ENCODE data around the gene COLEC12.
"Not testable (repeated sequence)": the region's sequence is repeated elsewhere in the genome, so short reads cannot be mapped to it uniquely, and the experiment has no call there.

COLEC12 gene

DNA sequence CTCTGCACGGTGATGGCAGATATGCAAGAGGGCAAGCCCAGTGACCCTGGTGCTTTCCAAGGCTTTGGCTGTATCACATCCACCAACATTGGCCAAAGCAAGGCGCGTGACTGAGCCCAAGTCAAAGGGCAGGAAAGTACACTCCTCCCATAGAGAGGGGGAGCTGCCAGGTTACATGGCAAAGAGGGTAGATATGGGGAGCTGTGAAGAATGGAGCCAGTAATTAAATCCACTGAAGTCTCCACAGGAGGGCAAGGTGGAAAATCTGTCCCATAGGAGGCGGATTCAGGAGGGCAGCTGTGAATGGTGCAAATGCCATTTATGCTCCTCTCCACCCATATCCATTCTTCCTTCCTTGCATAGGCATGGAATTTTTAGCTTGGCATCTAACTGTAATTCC, 188.1 kb downstream of the COLEC12 start:
- DNase-seq: no peak

DNA sequence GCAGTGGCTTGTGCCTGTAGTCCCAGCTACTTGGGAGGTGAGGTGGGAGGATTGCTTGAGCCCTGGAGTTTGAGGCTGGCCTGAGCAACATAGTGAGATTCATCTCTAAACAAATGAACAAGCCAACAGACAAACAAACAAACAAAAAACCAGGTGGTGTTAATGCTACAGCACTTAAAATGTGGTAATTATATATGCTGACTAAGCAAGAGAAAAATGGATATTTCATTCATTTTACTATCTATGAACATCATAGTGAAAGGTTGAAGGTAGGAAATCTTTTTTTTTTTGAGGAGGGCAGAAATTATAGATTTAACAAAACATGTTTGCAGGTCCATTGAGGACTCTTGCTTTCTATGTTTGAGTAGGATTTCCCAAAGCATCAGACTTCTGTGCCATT, 190.5 kb downstream of the COLEC12 start:
- no peak for DNase-seq

DNA sequence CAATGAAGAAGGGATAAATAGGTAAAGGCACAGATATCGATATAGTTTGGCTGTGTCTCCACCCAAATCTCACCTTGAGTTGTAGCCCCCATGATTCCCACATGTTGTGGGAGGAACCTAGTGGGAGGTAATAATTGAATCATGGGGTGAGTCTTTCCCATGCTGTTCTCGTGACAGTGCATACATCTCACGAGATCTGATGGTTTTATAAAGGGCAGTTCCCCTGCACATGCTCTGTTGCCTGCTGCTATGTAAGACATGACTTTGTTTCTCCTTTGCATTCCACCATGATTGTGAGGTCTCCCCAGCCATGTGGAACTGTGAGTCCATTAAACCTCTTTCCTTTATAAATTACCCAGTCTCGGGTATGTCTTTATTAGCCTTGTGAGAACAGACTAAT, 192.4 kb downstream of the COLEC12 start:
- DNase-seq: not testable (repeated sequence)

DNA sequence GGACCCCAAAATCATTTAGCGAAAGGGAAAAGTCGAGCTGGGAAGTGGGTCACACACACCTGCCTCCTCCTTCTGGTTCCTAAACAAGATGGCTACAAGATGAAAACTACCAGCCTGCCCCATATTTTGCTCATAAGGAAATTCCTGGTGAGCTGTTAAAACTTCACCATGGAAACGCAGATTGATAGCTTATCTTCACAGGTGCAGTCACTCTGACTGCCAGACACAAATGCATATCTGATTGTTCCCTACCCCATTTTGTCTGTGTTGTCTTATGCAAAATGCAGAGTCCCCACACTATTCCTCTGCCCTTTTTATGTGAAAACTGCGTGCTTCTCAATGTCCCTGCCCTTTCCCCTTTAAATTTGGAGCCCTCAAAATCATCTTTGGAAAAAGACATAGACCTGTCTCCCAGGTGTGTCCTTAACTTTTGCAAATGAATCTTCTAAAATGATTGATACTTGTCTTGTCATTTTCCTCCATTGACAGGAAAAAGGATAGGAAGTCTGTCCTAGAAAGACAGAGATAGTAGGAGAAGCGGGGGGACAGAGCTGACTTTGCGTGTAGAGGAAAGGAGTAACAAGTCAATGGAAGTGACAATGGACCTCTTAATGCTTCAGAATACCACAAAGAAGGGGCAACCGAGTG, 193.8 kb downstream of the COLEC12 start:
- DNase-seq: no peak

DNA sequence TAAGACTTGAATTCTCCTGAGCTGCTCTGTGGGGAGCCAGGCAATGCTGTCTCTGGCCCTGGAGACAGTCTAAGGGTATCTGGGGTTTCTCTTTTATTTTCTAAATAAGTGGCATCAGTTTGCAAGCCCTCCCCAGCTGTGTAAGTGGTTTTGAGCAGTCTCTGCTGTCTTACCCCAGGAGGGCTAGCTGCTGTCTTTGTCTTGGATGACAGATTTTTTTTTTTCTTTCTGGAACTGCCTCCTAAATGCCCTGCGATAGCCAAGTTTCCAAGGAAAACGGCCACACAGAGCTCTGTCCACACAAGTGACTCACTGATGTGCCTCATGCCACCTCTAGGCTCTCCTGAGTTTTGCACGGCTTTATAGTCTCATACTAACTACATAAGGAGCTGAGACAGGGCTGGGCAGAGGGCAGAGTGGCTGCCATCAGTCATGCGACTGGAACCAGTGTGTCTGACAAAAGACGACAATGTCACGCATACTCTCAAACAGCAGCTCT, 195.4 kb downstream of the COLEC12 start:
- DNase-seq: no peak

DNA sequence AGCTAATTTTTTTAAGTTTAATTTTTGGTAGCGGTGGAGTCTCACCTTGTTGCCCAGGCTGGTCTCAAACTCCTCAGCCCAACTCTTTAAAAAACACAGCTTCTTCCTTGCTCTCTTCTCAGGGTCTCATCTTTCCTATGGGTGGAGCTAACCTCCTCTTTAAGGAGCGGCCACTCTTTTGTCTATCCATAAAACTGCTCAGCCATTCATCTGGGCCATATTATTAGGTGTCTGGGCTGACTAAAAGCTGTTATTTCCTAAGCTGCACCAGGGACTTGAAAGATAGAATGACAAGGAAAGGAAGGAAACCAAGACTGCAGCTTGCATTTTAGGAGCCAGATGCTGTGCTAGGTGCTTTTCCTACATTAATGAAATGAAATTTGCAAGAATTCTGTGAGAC, 196.9 kb downstream of the COLEC12 start:
- DNase-seq: no peak

DNA sequence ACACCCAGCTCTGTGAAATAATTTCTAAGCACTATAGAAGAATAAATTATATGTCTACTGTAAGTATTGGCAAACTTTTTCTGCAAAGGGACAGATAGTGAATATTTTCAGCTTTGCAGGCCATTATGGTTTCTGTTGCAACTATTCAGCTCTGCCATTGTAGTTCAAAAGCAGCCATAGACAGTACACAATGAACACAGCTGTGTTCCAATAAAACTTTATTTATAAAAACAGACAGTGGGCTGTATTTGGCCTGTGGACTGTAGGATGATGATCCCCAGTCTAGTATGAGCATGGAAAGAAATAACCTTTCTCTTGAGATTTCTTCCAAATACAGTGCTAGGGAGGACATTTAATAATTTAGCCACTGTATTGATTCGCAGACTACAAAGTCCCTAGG, 197.5 kb downstream of the COLEC12 start:
- DNase-seq: no peak

DNA sequence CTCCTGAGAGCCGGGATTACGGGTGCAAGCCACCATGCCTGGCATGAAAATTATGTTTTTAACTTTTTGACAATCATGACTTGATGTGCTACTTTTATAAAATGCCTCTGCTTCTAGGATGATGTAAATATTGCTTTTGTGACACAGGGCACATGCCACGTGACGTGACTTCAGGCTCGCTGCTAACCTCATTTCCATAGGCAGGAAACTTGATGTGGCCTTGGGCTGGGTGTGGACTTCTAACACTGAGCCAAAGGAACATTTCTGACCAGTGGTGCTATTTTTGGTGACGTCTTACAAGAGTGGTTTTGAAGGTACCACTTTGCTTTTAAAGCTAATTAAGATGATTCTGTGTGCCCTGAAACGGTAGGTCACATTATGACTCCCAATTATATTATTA, 198.4 kb downstream of the COLEC12 start:
- DNase-seq: no peak

DNA sequence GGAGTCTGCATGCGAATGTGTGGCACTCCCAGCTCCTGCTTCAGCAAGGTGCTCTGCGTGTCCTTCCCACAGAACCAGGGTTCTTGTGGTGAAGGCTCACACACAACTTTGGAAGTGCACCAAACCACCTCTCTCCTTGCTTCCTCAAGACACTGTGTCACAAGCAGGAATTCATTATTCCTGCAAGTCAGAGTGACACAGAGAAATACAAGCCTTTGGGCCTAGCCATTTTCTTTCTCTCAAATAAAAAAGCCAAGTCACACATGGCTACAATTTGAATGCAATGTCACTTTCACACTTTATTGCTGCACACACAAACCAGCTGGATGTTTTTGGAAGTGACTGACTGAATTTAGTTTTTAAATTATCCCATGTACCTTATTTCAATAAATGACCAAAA, 202.6 kb downstream of the COLEC12 start:
- DNase-seq: no peak

DNA sequence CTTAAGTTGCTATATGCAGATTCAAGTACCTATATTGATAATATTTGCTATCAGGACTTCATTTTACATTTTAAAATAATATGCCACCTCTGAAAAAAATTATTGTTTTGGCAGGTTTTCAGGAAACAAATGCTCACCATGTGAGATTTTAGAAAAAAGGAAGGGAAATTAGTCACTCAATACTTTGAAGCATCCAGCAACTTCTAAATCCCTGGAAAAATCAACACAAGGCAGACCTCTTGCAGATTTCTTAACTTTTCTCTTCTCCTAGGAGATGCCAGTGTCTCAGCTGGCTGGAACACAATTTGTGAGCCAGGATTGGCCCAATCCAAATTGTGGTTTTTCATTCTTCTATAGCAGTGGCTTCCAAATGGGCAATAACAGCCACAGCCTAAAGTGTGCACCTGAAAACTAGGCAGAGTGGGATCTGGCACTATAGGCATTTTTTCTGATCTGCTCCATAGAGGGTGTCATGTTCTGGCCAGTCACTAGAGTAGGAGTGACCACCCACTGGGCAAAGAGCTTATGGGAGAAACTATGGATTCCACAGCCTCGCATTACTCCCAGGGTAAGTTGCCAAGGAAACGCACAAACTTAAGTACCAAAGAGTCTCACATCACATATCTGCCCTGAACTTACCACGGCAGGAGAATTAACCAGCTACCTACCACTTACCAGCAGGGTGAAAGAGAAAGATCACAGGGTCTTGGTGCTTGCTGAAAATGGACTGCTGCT, 204.6 kb downstream of the COLEC12 start:
- no peak for DNase-seq

DNA sequence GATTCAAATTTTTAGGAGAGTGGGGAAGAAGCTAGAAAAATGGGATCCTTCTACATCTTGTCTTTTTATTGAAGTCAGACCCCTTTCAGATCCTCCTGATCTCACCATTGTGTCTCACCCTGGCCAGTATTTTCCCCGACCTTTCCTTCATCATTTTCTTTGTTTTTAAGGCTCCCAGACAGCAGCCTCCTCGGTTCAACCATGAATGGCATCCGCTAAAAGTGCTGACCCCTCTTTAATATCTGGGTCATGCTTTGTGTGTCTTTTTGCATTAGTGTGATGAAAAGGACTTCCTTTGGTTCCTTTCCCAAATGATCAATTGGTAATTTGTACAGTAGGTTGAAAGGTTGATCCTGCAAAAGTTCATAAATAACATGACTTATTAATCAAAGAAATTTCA, 205.9 kb downstream of the COLEC12 start:
- no peak for DNase-seq

DNA sequence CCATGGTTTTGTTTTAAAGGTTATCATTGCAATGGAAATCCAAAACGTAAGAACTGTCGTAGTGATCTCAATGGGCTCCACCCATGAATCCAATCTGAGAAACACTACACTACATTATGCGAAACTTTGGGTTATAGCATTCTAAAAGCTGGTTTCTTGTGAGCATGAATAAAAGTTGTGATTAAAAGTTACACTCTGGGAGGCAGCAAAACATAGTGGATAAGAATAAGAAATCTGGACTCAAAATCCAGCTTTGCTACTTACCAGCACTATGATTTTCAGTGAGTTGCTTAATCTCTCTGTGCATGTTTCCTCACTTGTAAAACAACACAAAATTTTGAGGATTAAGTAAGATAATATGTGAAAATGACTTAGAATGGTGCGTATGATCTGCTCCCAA, 207.0 kb downstream of the COLEC12 start:
- no peak for DNase-seq

DNA sequence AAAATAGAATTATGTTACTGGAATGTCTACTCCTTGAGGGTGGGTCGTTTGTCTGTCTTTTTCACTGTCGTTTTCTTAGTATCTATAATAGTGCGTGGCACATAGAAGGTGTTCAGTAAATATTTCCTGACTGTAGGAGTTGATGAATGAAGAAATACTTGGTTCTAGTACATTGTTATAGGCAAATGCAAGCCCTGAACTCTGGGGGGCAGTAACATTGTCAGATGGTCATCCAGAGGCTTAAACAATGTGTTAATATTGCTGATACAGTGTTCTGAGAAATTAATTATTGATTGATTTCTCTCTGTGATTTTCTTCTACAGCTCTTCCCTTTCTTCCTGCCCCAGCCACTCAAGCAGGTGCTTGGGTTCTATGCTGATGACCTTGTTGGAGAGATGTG, 208.2 kb downstream of the COLEC12 start:
- DNase-seq: no peak

DNA sequence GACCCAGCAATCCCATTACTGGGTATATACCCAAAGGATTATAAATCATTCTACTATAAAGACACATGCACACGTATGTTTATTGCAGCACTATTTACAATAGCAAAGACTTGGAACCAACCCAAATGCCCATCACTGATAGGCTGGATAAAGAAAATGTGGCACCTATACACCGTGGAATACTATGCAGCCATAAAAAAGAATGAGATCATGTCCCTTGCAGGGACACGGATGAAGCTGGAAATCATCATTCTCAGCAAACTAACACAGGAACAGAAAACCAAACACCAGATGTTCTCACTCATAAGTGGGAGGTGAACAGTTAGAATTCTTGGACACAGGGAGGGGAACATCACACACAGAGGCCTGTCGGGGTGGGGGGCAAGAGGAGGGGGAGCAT, 210.5 kb downstream of the COLEC12 start:
- not testable (repeated sequence) for DNase-seq

DNA sequence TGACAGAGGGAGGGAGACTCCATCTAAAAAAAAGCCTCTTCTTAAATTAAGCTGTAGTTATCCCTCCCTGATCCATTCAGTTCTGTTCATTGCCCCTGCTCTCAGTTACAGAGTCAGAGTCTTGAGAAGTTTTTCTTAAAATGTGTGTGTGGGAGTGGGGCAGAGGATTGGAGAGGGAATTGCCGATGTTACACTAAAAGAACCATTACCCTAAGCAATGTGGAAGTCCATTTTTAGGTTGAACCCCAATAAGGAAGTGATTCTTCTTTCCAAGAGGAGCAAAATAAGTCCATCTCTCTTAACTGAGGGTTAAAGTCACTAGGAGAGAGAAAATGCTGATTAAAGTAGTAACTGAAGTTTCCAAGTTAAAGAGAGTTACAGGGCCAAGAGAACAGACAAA, 211.5 kb downstream of the COLEC12 start:
- no peak for DNase-seq

DNA sequence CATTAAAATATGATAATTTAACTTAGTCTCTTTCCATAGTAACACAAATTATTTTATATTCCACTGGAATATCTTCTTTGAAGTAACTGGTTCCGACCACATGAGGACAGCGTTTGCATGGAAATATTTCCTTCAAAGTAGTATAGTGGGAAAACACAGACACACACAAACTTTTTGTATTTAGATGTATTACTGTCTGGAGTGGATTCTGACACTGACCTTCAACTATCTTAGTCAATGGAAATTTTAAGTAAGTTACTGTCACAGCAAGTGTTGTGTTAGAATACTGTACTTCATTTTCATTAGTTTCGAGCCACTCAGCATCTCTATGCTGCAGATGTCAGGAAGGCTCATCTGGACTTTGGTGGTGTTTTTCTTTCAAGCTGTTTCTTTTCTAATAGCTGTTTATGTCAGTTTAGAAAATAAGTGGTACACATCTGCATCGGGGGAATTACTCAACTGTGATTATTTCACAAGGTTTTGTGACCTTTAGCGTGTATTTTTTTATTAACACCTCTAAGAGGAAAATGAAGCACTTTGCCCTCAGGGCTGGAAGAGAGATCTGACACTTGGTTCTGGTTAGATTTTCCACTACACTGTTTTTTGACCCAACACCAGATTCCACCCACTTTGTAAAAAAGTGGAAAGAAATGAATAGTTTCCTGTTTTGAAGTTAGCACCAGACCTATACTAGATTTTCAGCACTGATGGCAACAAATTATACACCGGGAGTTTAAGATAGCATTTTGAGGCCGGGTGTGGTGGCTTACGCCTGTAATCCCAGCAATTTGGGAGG, 213.8 kb downstream of the COLEC12 start:
- no peak for DNase-seq

DNA sequence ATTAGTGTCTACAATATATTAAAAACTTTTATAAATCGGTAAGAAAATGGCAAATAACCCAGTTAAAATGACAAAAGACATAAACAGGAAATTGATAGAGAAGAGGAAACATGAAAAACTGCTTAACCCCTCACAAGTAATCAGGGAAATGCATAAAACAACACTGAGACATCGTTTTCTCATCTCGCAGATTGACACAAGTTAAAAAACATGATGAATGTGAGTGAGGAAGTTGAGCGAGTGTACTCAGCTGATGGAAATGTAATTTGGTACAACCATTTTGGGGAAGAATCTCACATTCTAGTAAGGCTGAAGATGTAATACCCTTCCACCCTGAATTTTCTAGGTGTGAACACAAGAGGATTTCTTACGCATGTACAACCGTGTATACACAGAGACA, 214.7 kb downstream of the COLEC12 start:
- DNase-seq: no peak

DNA sequence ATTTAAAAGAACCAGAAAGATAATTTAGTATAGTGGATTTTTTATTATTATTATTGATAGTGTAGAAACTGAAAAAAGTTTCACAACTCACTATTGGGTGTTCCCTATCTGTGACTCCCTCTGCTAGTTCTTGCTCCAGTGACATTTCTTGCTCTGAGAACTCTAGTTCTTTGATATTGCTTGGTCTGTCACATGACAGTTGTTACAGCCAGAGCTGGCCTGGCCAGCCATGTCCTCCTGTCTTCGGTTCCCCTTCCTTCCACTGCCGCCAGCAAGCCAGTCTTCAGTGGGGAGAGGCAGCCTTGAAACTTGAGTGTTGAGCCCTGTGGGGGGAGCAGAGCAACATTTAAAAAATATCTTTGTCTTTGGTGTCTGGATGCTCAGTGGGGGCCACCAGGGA, 225.0 kb downstream of the COLEC12 start:
- no peak for DNase-seq

DNA sequence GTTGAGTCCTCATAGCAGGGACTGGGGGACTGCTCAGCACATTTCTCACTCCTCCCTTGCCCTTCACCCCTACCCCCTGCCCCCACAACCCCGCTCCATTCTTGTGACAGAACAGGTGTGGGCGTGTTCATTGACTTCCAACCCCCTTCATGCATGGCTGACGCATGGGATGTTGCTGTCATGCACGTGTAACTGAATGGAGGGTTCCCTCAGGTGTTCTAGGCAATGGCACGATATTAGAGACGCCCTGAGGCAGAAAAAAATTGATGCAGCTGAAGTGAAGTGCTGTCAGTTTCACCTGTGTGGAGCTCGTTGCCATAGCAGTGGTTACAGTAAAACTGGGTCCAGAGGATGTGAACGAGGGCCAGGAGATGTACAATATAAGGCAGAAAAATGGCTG, 226.2 kb downstream of the COLEC12 start:
- DNase-seq: no peak

DNA sequence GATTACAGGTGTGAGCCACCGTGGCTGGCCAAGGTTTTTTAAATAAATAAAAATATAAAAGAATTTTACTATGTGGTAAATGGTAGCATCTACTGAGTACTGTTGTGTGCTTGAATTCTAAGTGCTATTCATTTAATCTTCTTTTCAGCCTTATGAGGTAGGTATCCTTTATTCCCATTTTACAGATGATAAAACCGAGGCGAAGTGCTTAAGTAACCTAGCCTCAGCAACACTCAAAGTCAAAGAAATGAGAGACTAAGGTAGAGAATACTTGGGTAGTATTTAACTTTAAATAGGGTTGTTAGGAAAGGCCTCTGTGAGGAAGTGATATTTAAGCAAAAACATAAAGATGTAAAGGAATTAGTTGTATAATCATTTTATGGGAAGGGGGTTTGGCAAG, 227.0 kb downstream of the COLEC12 start:
- no peak for DNase-seq

DNA sequence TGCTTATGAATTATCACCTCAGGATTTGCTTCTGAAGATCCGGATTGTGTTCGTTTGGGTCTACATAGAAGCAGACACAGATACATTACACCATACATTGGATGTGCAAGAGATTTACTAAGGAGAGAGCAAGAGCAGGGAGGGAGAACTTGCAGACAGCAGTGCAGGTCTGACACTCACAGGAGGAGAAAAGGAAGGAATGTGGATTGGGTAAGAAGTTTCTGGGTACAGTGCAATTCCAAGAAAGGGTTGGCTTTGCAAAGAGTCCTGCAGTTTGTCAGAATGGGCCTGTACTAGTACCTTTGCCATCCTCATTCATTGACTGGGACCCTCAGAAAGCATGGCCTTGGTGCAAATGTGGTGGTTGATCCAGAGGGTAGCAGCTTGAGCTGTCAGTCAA, 227.9 kb downstream of the COLEC12 start:
- DNase-seq: no peak

DNA sequence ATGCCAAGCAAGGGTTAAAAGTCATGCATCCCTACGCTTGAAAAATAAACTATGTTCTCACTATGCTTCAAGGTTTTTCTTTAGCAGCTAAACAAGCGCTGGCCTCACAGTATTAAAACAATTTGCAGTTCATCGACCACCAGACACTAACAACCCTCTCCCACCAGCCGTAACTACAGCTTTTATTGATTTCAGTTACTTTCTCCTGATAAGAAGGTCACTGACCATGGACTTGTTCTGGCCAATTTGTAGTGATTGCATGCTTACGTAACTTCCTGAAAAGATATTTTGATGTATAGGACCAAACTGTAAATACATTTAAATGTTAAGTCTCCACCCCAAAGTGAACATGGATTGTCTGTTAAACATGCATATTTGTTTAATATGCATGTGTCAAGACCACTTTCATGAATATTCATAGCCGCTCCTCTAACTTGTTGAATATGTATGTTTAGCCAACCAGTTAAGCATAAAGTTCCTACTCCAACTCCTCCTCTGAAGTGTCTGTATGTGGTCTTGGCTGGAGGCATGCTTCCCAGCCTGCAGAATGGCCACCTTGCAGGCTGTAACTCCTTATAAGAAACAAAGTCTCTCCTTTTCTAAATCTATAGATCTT, 230.9 kb downstream of the COLEC12 start:
- DNase-seq: no peak
